ENCODE data around the gene ANTXR1.
"Not testable (repeated sequence)": the region's sequence is repeated elsewhere in the genome, so short reads cannot be mapped to it uniquely, and the experiment has no call there.

ANTXR1 gene

DNA sequence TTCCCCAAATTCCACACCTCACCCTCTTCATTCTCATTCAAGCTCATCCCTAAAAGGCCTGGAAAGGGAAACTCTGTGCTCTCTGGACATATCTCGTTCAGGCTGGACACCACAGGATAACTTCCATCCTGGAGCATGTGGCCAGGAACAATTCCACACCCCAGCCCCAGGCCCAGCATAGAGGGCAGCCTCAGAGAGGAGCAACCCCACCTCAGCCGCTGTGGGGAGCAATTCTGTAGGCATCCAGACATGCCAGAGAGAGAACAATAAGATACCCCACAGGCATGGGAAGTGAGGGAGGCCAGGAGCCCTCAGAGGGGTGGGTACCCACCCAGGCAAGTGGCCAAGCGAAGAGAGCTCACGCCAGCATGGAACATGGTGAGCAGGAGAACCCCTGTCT is 230.7 kb downstream of the ANTXR1 start:
- peaks cover 28% of the 10 kb centered on the region for H3K36me3 ChIP-seq (ENCODE audit: insufficient read depth, low read length)
- no peak overlapping the region for H3K4me3 ChIP-seq (ENCODE audit: low read length)
- no peak overlapping the region for H2AFZ ChIP-seq (ENCODE audit: low read depth, low read length)
- no peaks in the 10 kb centered on the region for H3K27me3 ChIP-seq (ENCODE audit: insufficient read depth, low read length)
- H3K9me3 ChIP-seq (ENCODE audit: low read length) = peaks cover 5% of the 10 kb centered on the region
- no peaks in the 10 kb centered on the region for H3K4me1 ChIP-seq (ENCODE audit: insufficient read depth, low read length)

DNA sequence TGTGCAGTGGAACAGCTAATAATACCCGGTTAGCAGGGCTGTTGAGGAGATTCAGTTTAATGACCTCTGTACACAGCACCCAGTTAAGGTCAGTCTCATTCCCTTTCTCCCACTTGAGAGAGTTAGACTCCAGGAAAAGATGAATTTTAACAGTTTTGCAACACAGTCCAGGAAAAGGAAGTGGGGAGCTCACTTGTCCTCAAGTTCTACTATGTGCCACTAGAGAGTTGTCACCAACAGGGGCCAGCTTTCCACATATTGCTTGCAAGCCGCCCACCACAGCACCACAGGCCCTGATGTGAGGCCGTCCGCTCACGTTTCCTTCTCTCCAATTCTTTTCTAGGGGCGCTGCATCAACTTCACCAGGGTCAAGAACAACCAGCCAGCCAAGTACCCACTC is 231.9 kb downstream of the ANTXR1 start:
- no peaks in the 10 kb centered on the region for H3K4me1 ChIP-seq (ENCODE audit: insufficient read depth, low read length)
- H2AFZ ChIP-seq (ENCODE audit: low read depth, low read length) = no peak overlapping the region
- H3K4me3 ChIP-seq (ENCODE audit: low read length) = no peak overlapping the region
- H3K36me3 ChIP-seq (ENCODE audit: insufficient read depth, low read length) = peaks cover 26% of the 10 kb centered on the region
- peaks cover 5% of the 10 kb centered on the region for H3K9me3 ChIP-seq (ENCODE audit: low read length)
- no peaks in the 10 kb centered on the region for H3K27me3 ChIP-seq (ENCODE audit: insufficient read depth, low read length)

DNA sequence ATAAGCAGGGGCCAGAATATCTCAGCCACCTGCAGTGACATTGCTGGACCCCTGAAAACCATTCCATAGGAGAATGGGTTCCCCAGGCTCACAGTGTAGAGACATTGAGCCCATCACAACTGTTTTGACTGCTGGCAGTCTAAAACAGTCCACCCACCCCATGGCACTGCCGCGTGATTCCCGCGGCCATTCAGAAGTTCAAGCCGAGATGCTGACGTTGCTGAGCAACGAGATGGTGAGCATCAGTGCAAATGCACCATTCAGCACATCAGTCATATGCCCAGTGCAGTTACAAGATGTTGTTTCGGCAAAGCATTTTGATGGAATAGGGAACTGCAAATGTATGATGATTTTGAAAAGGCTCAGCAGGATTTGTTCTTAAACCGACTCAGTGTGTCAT is 234.6 kb downstream of the ANTXR1 start:
- H3K4me1 ChIP-seq (ENCODE audit: insufficient read depth, low read length) = no peaks in the 10 kb centered on the region
- peaks cover 5% of the 10 kb centered on the region for H3K9me3 ChIP-seq (ENCODE audit: low read length)
- peaks cover 22% of the 10 kb centered on the region for H3K36me3 ChIP-seq (ENCODE audit: insufficient read depth, low read length)
- H3K4me3 ChIP-seq (ENCODE audit: low read length) = no peak overlapping the region
- no peak overlapping the region for H2AFZ ChIP-seq (ENCODE audit: low read depth, low read length)
- no peaks in the 10 kb centered on the region for H3K27me3 ChIP-seq (ENCODE audit: insufficient read depth, low read length)

DNA sequence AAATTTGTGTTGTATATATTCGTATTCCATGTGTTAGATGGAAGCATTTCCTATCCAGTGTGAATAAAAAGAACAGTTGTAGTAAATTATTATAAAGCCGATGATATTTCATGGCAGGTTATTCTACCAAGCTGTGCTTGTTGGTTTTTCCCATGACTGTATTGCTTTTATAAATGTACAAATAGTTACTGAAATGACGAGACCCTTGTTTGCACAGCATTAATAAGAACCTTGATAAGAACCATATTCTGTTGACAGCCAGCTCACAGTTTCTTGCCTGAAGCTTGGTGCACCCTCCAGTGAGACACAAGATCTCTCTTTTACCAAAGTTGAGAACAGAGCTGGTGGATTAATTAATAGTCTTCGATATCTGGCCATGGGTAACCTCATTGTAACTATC is 235.3 kb downstream of the ANTXR1 start:
- H2AFZ ChIP-seq (ENCODE audit: low read depth, low read length) = no peak overlapping the region
- H3K36me3 ChIP-seq (ENCODE audit: insufficient read depth, low read length) = peaks cover 22% of the 10 kb centered on the region
- H3K4me3 ChIP-seq (ENCODE audit: low read length) = no peak overlapping the region
- no peaks in the 10 kb centered on the region for H3K27me3 ChIP-seq (ENCODE audit: insufficient read depth, low read length)
- no peaks in the 10 kb centered on the region for H3K4me1 ChIP-seq (ENCODE audit: insufficient read depth, low read length)
- peaks cover 5% of the 10 kb centered on the region for H3K9me3 ChIP-seq (ENCODE audit: low read length)

DNA sequence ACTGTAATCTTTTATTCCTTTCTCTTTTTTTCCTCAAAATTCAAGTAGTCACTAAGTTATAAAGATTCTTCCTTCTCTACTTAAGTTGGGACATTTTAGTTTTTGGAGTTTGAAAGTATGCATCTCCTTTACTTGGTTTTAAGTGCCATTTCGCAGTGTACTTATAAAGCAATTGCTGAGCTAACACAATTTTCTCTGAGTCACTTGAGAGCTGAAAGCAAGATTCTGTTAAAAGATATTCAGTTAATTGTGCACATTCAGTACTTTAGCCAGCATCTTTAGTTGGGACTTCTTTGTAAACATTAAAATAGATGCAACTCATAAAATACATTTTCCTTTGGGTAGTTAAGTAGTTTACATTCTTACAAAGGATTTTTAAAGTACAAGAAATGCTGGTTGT is 238.0 kb downstream of the ANTXR1 start:
- no peaks in the 10 kb centered on the region for H3K27me3 ChIP-seq (ENCODE audit: insufficient read depth, low read length)
- no peak overlapping the region for H3K4me3 ChIP-seq (ENCODE audit: low read length)
- H3K36me3 ChIP-seq (ENCODE audit: insufficient read depth, low read length) = peaks cover 12% of the 10 kb centered on the region
- H3K4me1 ChIP-seq (ENCODE audit: insufficient read depth, low read length) = no peaks in the 10 kb centered on the region
- H3K9me3 ChIP-seq (ENCODE audit: low read length) = peaks cover 3% of the 10 kb centered on the region
- no peak overlapping the region for H2AFZ ChIP-seq (ENCODE audit: low read depth, low read length)

DNA sequence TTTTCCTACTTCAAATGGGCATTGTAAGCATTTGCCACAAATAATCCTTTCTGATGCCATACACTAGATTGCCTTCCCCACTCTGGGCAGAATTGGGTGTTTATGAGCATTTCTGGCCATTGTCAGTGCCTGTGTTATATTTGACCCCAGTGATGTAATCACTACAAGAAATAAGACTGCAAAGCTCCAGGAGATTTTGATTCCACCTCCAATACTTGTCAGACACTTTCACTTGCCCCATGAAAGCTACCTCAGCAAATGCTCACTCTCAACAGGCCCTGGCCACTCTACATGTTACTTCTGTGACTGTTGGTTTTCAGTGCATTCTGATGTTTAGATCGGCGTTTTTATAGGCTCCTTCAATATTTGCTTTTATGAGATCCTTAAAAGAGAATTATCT is 239.0 kb downstream of the ANTXR1 start:
- Histone ChIP-seq H3K27me3 (ENCODE audit: insufficient read depth, low read length) (no peaks in the 10 kb centered on the region), H3K36me3 (ENCODE audit: insufficient read depth, low read length) (peaks cover 4% of the 10 kb centered on the region), H3K4me3 (ENCODE audit: low read length) (no peak overlapping the region), H3K9me3 (ENCODE audit: low read length) (peaks cover 2% of the 10 kb centered on the region), H2AFZ (ENCODE audit: low read depth, low read length) (no peak overlapping the region), H3K4me1 (ENCODE audit: insufficient read depth, low read length) (no peaks in the 10 kb centered on the region)

DNA sequence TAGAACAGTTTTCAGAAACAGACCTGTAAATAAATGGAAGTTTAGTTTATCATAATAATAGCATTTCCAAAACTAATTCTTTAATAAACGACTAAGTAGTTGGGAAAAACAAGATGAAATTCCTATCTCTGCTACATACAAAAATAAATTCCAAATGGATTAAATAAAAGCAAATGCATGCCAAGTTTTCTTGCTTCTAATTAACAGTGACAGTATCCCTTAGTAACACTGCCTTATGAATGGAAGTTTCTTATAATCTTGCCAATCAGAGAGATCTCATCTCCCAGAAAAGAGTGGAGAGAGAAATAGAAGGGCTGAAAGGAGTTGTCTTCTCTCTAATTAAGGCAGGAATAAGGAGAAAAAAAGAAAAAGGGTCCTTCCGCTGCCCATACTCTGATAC is 240.1 kb downstream of the ANTXR1 start:
- Histone ChIP-seq H3K4me1 (ENCODE audit: insufficient read depth, low read length) (no peaks in the 10 kb centered on the region), H3K9me3 (ENCODE audit: low read length) (no peaks in the 10 kb centered on the region), H3K4me3 (ENCODE audit: low read length) (no peak overlapping the region), H3K36me3 (ENCODE audit: insufficient read depth, low read length) (no peaks in the 10 kb centered on the region), H2AFZ (ENCODE audit: low read depth, low read length) (no peak overlapping the region), H3K27me3 (ENCODE audit: insufficient read depth, low read length) (no peaks in the 10 kb centered on the region)

DNA sequence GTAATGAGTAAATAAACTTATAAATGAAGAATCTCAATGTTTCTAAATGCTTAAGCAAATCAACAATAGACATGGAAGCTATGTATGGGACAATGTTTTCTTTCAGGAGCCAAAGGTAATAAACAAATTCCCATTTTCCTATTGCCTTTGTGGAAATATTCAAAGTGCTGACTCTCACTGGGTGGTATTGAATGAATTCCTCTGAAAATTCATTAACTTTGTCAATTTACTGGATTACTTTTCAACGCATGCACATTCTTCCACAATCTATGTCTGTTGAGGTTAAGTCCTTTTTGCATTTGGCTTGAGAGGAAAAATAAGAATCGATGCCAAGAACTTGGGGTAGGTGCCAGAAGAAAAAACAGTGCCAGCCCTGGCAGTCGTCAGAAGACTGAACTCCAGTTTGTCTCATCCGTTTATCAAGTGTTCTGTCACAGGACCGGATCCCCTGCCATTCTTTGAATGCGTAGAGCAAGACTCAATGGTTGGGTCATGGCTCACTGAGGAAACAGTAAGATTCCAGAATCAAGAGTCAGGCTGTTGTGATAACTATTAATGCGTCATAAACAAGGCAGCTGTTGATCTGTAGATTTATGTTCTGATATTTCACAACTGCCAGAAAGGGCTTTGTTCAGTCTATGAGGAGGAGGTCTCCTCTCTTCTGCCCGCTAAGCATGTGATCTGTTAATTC is 240.8 kb downstream of the ANTXR1 start:
- H3K9me3 ChIP-seq (ENCODE audit: low read length) = no peaks in the 10 kb centered on the region
- H3K36me3 ChIP-seq (ENCODE audit: insufficient read depth, low read length) = no peaks in the 10 kb centered on the region
- H3K4me1 ChIP-seq (ENCODE audit: insufficient read depth, low read length) = no peaks in the 10 kb centered on the region
- no peaks in the 10 kb centered on the region for H3K27me3 ChIP-seq (ENCODE audit: insufficient read depth, low read length)
- H2AFZ ChIP-seq (ENCODE audit: low read depth, low read length) = no peak overlapping the region
- H3K4me3 ChIP-seq (ENCODE audit: low read length) = no peak overlapping the region

DNA sequence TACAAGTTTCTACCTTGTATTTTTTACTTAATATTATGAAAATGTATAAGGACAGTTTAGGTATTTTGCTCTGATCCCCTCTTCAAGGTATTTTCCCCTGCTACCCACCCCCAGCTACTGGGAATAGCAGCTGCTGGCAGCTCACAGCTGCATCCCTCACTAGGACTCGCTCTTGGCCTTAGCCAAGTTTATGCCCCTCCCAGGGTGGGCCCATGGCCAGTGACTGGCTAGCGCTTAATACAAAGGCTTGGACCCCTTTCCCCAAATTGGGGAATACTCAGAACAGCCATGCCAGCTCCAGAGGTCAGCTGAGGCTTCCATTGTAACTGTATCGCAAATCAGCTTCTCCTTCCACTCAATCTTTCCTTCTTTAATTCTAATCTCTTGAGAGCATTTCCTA is 242.8 kb downstream of the ANTXR1 start:
- Histone ChIP-seq H3K4me3 (ENCODE audit: low read length) (no peak overlapping the region), H3K9me3 (ENCODE audit: low read length) (peaks cover 5% of the 10 kb centered on the region), H2AFZ (ENCODE audit: low read depth, low read length) (no peak overlapping the region), H3K27me3 (ENCODE audit: insufficient read depth, low read length) (no peaks in the 10 kb centered on the region), H3K36me3 (ENCODE audit: insufficient read depth, low read length) (no peaks in the 10 kb centered on the region), H3K4me1 (ENCODE audit: insufficient read depth, low read length) (no peaks in the 10 kb centered on the region)

DNA sequence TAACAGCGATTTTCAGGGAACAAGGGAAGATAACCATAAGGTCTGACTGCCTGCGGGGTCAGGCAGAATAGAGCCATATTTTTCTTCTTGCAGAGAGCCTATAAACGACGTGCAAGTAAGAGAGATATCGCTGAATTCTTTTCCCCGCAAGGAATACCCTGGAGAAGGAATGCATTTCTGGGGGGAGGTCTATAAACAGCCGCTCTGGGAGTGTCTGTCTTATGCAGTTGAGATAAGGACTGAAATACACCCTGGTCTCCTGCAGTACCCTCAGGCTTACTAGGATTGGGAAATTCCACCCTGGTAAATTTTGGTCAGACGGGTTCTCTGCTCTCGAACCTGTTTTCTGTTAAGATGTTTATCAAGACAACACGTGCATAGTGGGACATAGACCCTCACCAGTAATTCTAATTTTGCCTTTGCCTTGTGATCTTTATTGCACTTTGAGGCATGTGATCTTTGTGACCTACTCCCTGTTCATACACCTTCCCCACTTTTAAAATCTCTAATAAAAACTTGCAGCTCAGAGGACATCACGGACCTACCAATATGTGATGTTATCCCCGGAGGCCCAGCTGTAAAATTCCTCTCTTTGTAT is 247.1 kb downstream of the ANTXR1 start:
- H3K4me3 ChIP-seq (ENCODE audit: low read length); H2AFZ ChIP-seq (ENCODE audit: low read depth, low read length); H3K36me3 ChIP-seq (ENCODE audit: insufficient read depth, low read length); H3K4me1 ChIP-seq (ENCODE audit: insufficient read depth, low read length); H3K9me3 ChIP-seq (ENCODE audit: low read length); H3K27me3 ChIP-seq (ENCODE audit: insufficient read depth, low read length): not testable (repeated sequence)

DNA sequence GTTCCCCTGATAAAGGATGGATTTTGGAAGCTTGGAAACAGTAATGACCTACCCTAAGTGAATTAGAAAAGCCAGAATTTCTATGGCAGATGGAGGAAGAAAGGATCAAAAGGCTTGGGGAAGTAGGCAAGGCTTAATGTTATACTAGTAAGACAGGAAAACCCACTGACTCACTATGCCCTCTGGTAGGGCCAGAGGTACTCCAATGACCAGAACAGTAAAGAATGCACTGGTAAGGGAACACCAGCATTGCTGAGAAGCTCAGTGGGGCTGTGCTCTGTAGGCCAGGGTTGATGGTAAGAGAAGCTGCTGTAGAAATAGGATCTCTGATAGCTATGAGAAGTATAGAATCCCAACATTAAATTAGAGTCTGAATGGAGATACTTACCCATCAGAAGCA is 247.7 kb downstream of the ANTXR1 start:
- no peaks in the 10 kb centered on the region for H3K27me3 ChIP-seq (ENCODE audit: insufficient read depth, low read length)

DNA sequence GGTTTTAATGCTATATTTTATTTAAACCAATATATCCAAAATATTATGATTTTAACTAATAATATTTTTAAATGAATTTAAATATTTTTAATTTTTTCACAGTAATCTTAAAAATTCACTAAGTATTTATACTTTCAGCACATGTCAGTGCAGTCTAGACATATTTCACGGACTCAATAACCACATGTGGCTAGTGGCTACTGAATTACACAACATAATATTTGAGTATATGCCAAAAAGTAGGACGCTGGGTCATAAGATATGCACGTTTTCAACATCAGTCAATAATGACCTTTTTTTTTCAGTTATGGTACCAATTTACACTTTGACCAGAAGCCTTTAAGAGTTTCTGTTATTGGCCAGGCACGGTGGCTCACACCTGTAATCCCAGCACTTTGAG is 256.4 kb downstream of the ANTXR1 start:
- Histone ChIP-seq H3K27me3 (ENCODE audit: insufficient read depth, low read length) (no peaks in the 10 kb centered on the region), H3K4me1 (ENCODE audit: insufficient read depth, low read length) (no peaks in the 10 kb centered on the region), H3K4me3 (ENCODE audit: low read length) (no peak overlapping the region), H3K9me3 (ENCODE audit: low read length) (no peaks in the 10 kb centered on the region), H2AFZ (ENCODE audit: low read depth, low read length) (no peak overlapping the region), H3K36me3 (ENCODE audit: insufficient read depth, low read length) (no peaks in the 10 kb centered on the region)

More for the DNA sequence above, 247.7 kb downstream of the ANTXR1 start:
- Histone ChIP-seq H3K36me3 (ENCODE audit: insufficient read depth, low read length) (no peaks in the 10 kb centered on the region), H3K4me1 (ENCODE audit: insufficient read depth, low read length) (no peaks in the 10 kb centered on the region), H3K9me3 (ENCODE audit: low read length) (peaks cover 5% of the 10 kb centered on the region), H3K4me3 (ENCODE audit: low read length) (no peak overlapping the region), H2AFZ (ENCODE audit: low read depth, low read length) (no peak overlapping the region)

DNA sequence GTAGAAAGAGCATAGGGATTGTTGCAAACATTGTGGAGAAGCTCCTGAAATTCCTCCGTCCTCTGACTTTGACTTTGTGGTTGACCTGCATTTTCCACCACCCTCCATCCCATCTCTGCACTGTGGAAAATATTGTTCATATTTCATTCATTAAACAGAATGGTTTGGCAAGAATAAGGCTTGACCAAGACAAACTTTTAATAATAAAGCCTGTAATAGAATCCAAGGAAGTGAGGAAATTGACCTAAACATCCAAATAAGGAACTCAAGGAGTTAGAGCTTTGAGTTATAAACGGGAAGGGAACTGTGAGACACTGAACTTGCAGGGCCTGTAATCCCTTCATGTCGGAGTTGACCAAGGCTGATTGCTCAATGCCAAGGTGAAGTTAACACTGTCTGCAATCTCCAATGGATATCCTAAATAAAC is 258.9 kb downstream of the ANTXR1 start:
- H3K4me1 ChIP-seq (ENCODE audit: insufficient read depth, low read length) = no peaks in the 10 kb centered on the region
- no peaks in the 10 kb centered on the region for H3K36me3 ChIP-seq (ENCODE audit: insufficient read depth, low read length)
- no peaks in the 10 kb centered on the region for H3K27me3 ChIP-seq (ENCODE audit: insufficient read depth, low read length)
- no peak overlapping the region for H2AFZ ChIP-seq (ENCODE audit: low read depth, low read length)
- no peaks in the 10 kb centered on the region for H3K9me3 ChIP-seq (ENCODE audit: low read length)
- no peak overlapping the region for H3K4me3 ChIP-seq (ENCODE audit: low read length)
